ENCODE results near the gene GFOD1. TPM values are rescaled to one million over a fixed set of nuclear protein-coding genes. Genes with fewer than 3 reads are reported as not detected.

The GFOD1 gene
- total and polyA plus RNA-seq, 2 experiments from 2014 or later: 16.2 to 30.5 TPM

DNA sequence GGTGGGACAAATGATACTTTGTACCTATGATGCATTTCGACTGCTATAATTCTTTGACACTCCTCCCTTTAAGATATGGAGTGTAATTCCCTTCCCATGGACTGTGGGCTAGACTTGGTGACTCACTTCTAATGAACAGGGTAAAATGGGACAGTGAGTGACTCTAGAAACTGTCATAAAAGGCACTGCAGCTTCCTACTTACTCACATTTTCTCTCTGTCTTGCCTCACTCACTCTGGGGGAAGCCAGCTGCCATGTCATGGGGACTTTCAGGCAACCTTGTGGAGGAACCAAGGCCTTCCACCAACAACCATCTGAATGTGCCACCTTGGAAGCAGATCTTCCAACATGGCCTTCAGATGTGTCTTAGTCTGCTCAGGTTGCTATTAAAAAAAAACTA, 12.9 kb upstream of the GFOD1 start:
- TF ChIP-seq, protein P1, sequence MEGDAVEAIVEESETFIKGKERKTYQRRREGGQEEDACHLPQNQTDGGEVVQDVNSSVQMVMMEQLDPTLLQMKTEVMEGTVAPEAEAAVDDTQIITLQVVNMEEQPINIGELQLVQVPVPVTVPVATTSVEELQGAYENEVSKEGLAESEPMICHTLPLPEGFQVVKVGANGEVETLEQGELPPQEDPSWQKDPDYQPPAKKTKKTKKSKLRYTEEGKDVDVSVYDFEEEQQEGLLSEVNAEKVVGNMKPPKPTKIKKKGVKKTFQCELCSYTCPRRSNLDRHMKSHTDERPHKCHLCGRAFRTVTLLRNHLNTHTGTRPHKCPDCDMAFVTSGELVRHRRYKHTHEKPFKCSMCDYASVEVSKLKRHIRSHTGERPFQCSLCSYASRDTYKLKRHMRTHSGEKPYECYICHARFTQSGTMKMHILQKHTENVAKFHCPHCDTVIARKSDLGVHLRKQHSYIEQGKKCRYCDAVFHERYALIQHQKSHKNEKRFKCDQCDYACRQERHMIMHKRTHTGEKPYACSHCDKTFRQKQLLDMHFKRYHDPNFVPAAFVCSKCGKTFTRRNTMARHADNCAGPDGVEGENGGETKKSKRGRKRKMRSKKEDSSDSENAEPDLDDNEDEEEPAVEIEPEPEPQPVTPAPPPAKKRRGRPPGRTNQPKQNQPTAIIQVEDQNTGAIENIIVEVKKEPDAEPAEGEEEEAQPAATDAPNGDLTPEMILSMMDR (IDR thresholded peaks at IDR 0.05; ENCODE audit: low read depth, low read length): no peak
- no peaks in the 10 kb centered on the region for H3K9me3 ChIP-seq (ENCODE audit: low read depth)
- no peak overlapping the region for H3K27ac ChIP-seq
- H3K4me3 ChIP-seq: no peak overlapping the region
- no peaks in the 10 kb centered on the region for H3K27me3 ChIP-seq
- DNase-seq (ENCODE audit: low read depth in 1 of 2, low spot score in 1 of 2): no peak
- H3K36me3 ChIP-seq: no peaks in the 10 kb centered on the region
- peaks cover 13% of the 10 kb centered on the region for H3K4me1 ChIP-seq (ENCODE audit: low read depth)

DNA sequence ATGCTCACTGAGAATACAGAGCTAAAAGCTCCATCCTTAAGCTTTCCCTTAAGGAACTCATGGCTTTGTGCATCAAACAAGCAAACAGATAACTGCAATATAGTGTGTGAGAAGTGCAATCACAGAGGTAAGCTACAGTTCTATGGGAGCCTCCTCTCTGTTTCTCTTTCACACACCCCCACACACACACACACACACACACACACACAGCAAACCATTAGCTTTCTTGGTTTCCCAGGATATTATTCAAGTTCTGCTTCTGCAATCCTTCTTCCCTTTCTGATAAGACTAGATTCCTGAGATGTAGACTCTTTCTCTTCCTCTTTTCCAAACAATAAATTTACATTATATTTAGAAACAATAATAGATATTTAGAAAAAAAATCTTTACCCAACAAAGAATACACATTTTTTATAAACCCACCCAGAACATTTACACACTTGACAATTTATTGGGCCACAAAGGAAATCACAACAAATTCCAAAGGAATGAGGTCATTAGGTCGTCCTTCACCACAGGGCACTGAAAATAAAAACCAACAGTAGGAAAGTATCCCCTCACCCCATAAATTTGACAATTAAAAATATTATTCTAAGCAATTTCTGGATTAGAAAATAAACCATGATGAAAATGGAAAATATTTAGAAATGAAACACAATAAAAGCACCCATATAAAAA, 9.3 kb upstream of the GFOD1 start:
- H3K27ac ChIP-seq: no peak overlapping the region
- DNase-seq (ENCODE audit: low read depth in 1 of 2, low spot score in 1 of 2): peak in 1 of 2 donors; percentile 48
- TF ChIP-seq, protein P1 (IDR thresholded peaks at IDR 0.05; ENCODE audit: low read depth, low read length): no peak
- peaks cover 19% of the 10 kb centered on the region for H3K4me1 ChIP-seq (ENCODE audit: low read depth)
- no peak overlapping the region for H3K4me3 ChIP-seq
- no peaks in the 10 kb centered on the region for H3K27me3 ChIP-seq
- no peaks in the 10 kb centered on the region for H3K36me3 ChIP-seq
- H3K9me3 ChIP-seq (ENCODE audit: low read depth): no peaks in the 10 kb centered on the region

DNA sequence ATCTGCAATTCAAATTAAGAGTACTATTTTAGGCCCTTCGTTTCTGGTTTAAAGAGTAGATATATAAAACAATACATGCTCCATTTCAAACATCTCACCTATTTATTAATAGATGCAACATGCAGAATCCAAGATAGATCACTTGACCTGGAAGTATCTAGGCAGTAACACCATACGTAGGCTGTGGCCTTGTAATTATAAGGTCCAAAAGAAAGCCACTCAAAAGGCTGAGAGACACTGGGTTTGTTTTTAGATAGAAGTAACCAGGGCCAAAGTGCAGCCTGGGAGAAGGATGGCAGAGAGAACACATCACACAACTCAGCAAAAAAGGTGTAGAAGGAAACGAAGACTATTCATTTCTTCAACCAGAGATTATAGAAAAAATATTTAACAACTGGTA, 8.4 kb upstream of the GFOD1 start:
- Histone ChIP-seq H3K27me3 (no peaks in the 10 kb centered on the region), H3K4me1 (ENCODE audit: low read depth) (peaks cover 19% of the 10 kb centered on the region), H3K4me3 (no peak overlapping the region), H3K36me3 (no peaks in the 10 kb centered on the region), H3K27ac (peak overlapping the region; percentile 15), H3K9me3 (ENCODE audit: low read depth) (no peaks in the 10 kb centered on the region)
- no peak for DNase-seq (ENCODE audit: low read depth in 1 of 2, low spot score in 1 of 2)
- TF ChIP-seq, protein P1 (IDR thresholded peaks at IDR 0.05; ENCODE audit: low read depth, low read length): no peak

DNA sequence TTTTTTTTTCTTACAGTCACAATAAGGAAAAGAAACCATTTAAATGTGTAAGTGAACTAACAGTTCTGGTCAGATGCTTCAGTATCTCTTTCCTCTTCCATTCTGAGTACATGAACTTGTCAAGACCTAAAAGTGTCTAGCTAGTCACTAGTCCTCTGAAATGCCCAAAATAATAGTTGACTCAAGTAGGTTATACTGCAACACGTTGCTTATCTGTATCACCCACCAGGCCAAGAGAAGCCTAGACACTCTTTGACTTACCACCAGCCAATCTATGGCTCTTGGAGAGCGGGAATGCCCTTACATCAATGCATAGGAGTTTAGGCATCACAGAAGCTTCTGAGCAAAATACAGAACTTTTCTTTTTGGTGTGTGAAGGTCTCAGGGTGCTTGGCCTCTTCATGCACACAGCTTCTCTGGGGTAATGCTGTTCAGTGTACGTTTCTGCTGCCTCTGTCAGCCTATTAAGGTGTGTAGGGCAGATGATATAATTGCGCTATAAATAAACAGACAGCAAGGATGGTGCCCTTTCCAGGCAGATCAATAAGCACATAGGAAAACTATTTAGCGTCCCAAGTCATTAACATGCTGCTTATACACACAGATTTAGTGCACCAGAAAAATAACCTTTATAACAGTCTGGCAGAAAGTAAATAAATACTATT, 7.8 kb upstream of the GFOD1 start:
- Histone ChIP-seq H3K27ac (no peak overlapping the region), H3K4me1 (ENCODE audit: low read depth) (peaks cover 19% of the 10 kb centered on the region), H3K4me3 (no peak overlapping the region), H3K27me3 (no peaks in the 10 kb centered on the region), H3K36me3 (no peaks in the 10 kb centered on the region), H3K9me3 (ENCODE audit: low read depth) (no peaks in the 10 kb centered on the region)
- TF ChIP-seq, protein P1 (IDR thresholded peaks at IDR 0.05; ENCODE audit: low read depth, low read length): no peak
- no peak for DNase-seq (ENCODE audit: low read depth in 1 of 2, low spot score in 1 of 2)

DNA sequence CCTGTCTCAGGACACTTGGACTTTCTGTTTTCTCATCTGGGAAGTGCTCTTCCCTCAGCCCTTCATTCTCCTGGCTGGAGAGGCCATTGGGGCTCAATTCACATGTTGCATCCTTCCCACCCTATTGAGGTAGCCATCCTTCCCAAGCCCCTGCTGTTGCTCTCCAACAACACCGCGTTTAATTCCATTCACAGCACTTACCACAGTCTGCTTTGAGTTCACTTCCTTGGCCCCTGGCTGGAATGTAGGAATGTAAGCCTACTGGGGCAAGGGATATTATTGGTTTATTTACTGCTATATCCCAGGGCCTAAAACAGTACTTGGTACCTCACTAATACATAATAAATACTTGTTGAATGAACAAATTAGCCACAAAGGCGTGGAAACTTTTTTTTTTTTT, 6.7 kb upstream of the GFOD1 start:
- H3K36me3 ChIP-seq: no peaks in the 10 kb centered on the region
- H3K27me3 ChIP-seq: peaks cover 2% of the 10 kb centered on the region
- no peak overlapping the region for H3K4me3 ChIP-seq
- H3K9me3 ChIP-seq (ENCODE audit: low read depth): no peaks in the 10 kb centered on the region
- TF ChIP-seq, protein P1 (IDR thresholded peaks at IDR 0.05; ENCODE audit: low read depth, low read length): no peak
- no peak for DNase-seq (ENCODE audit: low read depth in 1 of 2, low spot score in 1 of 2)
- H3K27ac ChIP-seq: no peak overlapping the region
- peaks cover 19% of the 10 kb centered on the region for H3K4me1 ChIP-seq (ENCODE audit: low read depth)
